GM23338 (cell line): ENCODE measurements around the gene CANT1. TPM values are rescaled to one million over a fixed set of nuclear protein-coding genes. Genes with fewer than 3 reads are reported as not detected.

Experiments
- ATAC-seq: fragments of 200-7000 bp; cut with Tn5 transposase; 3 replicates; pipeline ENCODE4 v1.9.1; 2020
- DNase-seq: peaks from one replicate; pipeline ENCODE4 v3.0.0-alpha.2; 2015; ENCODE audit warnings: low spot score
- H2AFZ ChIP-seq: fragments of 200-600 bp; sonication (generic); 2 replicates; pipeline ENCODE4 v1.8.0; 2016; ENCODE audit warnings: antibody characterized with exemption, mild to moderate bottlenecking, moderate library complexity
- H3F3A ChIP-seq: fragments of 200-600 bp; sonication (generic); replicated peaks from 2 replicates; pipeline ENCODE4 v1.8.0; 2017; ENCODE audit warnings: antibody characterized with exemption, mixed run types, low read depth
- H3K27ac ChIP-seq: fragments of 200-600 bp; sonication (generic); 2 replicates; pipeline ENCODE4 v1.6.1; 2016; ENCODE audit warnings: low read depth
- H3K27me3 ChIP-seq: fragments of 200-600 bp; sonication (generic); 2 replicates; pipeline ENCODE4 v1.8.0; 2016; ENCODE audit warnings: mild to moderate bottlenecking, mixed run types, moderate library complexity; ENCODE audit not compliant: insufficient read depth
- H3K36me3 ChIP-seq: fragments of 200-600 bp; sonication (generic); 2 replicates; pipeline ENCODE4 v1.8.0; 2016; ENCODE audit warnings: mild to moderate bottlenecking; ENCODE audit not compliant: insufficient read depth
- H3K4me1 ChIP-seq: fragments of 200-600 bp; sonication (generic); 2 replicates; pipeline ENCODE4 v1.8.0; 2016; ENCODE audit warnings: mild to moderate bottlenecking, moderate library complexity; ENCODE audit not compliant: insufficient read depth
- H3K4me2 ChIP-seq: fragments of 200-600 bp; sonication (generic); 2 replicates; pipeline ENCODE4 v1.7.1; 2017; ENCODE audit warnings: mixed run types
- H3K4me3 ChIP-seq: fragments of 200-600 bp; sonication (generic); 2 replicates; pipeline ENCODE4 v1.6.1; 2016; ENCODE audit warnings: mixed run types
- H3K79me2 ChIP-seq: fragments of 200-600 bp; sonication (generic); replicated peaks from 2 replicates; pipeline ENCODE4 v1.8.0; 2017; ENCODE audit warnings: mild to moderate bottlenecking; ENCODE audit not compliant: insufficient read depth
- H3K9me2 ChIP-seq: fragments of 200-600 bp; sonication (generic); 2 replicates; pipeline ENCODE4 v1.8.0; 2017; ENCODE audit not compliant: insufficient read depth
- H4K20me1 ChIP-seq: fragments of 200-600 bp; sonication (generic); replicated peaks from 2 replicates; pipeline ENCODE4 v1.8.0; 2017; ENCODE audit warnings: mild to moderate bottlenecking; ENCODE audit not compliant: insufficient read depth
- H3K27ac Mint-ChIP-seq: 2 replicates; pipeline ENCODE4 v1.8.0; 2020; ENCODE audit warnings: inconsistent platforms, mild to moderate bottlenecking, moderate library complexity, mixed read lengths
- H3K27me3 Mint-ChIP-seq: 3 replicates; pipeline ENCODE4 v1.8.0; 2022; ENCODE audit warnings: low read depth, mild to moderate bottlenecking, moderate library complexity, mixed read lengths, inconsistent platforms; ENCODE audit not compliant: insufficient read depth, poor library complexity
- H3K36me3 Mint-ChIP-seq: 3 replicates; pipeline ENCODE4 v1.8.0; 2021; ENCODE audit warnings: low read depth, mild to moderate bottlenecking, inconsistent platforms, moderate library complexity, mixed read lengths
- H3K4me1 Mint-ChIP-seq: 3 replicates; pipeline ENCODE4 v1.8.0; 2020; ENCODE audit warnings: mild to moderate bottlenecking, inconsistent platforms, mixed read lengths
- H3K4me3 Mint-ChIP-seq: 3 replicates; pipeline ENCODE4 v1.8.0; 2021; ENCODE audit warnings: moderate library complexity, mild to moderate bottlenecking, inconsistent platforms, mixed read lengths
- H3K9me3 Mint-ChIP-seq: 3 replicates; pipeline ENCODE4 v1.8.0; 2020; ENCODE audit warnings: moderate library complexity, mild to moderate bottlenecking, inconsistent platforms, mixed read lengths
- CTCF ChIP-seq, 2 experiments: fragments of 200-600 bp in 1 of 2; sonication (generic) in 1 of 2; conservative IDR thresholded peaks; 2 replicates each; pipeline versions ENCODE4 v1.5.1 to v1.6.1; 2016 to 2017; ENCODE audit warnings: antibody characterized with exemption in 2 of 2, low read depth in 2 of 2, mild to moderate bottlenecking in 2 of 2, moderate library complexity in 1 of 2
- EZH2 ChIP-seq: fragments of 200-600 bp; sonication (generic); IDR thresholded peaks from one replicate; pipeline ENCODE4 v1.8.0; 2017; ENCODE audit warnings: antibody characterized with exemption, mild to moderate bottlenecking, low read depth; ENCODE audit not compliant: unreplicated experiment
- NANOG ChIP-seq: IDR thresholded peaks from 2 replicates; pipeline ENCODE4 v1.6.1; 2016; ENCODE audit warnings: antibody characterized with exemption, borderline replicate concordance
- REST ChIP-seq: IDR thresholded peaks from one replicate; pipeline ENCODE4 v1.6.1; 2018; ENCODE audit warnings: antibody characterized with exemption; ENCODE audit not compliant: unreplicated experiment
- ZNF462 ChIP-seq: fragments of 250-450 bp; sonication (Bioruptor Pico); IDR thresholded peaks from 2 replicates; pipeline ENCODE4 v1.5.0; 2020; ENCODE audit warnings: mild to moderate bottlenecking, moderate library complexity
- polyA plus RNA-seq: library from polyadenylated mRNA; unstranded; fragments of >200 nt; fragmentation: Nextera tagmentation; extraction: Ambion mirVana; gene quantifications from 2 replicates; pipeline ENCODE4 v1.2.1, GENCODE V29; 2016
- total RNA-seq: library from RNA; depleted of rRNA; stranded (reverse); fragments of >200 nt; shearing (Covaris generic); gene quantifications from 2 replicates; pipeline ENCODE4 v1.2.3, GENCODE V29; 2014

Gene CANT1
- total and polyA plus RNA-seq, 2 experiments from 2014 or later, result 5.9 to 38.8 TPM

GRCh38 chr17:78966123-78966813 is 43.3 kb downstream of the CANT1 start:
- H3K36me3 Mint-ChIP-seq, result peaks cover 3% of the 10 kb centered on the region
- H3K4me1 ChIP-seq, result no peaks in the 10 kb centered on the region
- no peaks in the 10 kb centered on the region for H3K9me3 Mint-ChIP-seq
- H4K20me1 ChIP-seq, result no peaks in the 10 kb centered on the region
- no peaks in the 10 kb centered on the region for H3F3A ChIP-seq
- no peak overlapping the region for H3K4me3 ChIP-seq
- H3K27me3 Mint-ChIP-seq, result peaks cover 16% of the 10 kb centered on the region
- peaks cover 4% of the 10 kb centered on the region; the same call in 2 of the 3 replicates for H3K4me1 Mint-ChIP-seq
- DNase-seq, result no peak
- no peak overlapping the region for H3K27ac Mint-ChIP-seq
- no peak for TF ChIP-seq REST
- TF ChIP-seq ZNF462 (CRISPR knock-in tag), result no peak
- TF ChIP-seq NANOG, result no peak
- TF ChIP-seq CTCF (conservative IDR thresholded peaks at IDR 0.05; ENCODE audit: low read depth in 2 of 2), result no peak
- no peak for TF ChIP-seq EZH2
- H3K36me3 ChIP-seq, result no peaks in the 10 kb centered on the region
- H3K4me3 Mint-ChIP-seq, result no peak overlapping the region
- no peak overlapping the region for H3K4me2 ChIP-seq
- no peak overlapping the region for H3K27ac ChIP-seq
- no peaks in the 10 kb centered on the region for H3K9me2 ChIP-seq
- ATAC-seq, result no peak
- no peaks in the 10 kb centered on the region for H3K79me2 ChIP-seq
- H3K27me3 ChIP-seq, result no peaks in the 10 kb centered on the region
- no peak overlapping the region for H2AFZ ChIP-seq
